HS-5 (cell line): ENCODE data around the gene TRPT1.

Experiments used
- DNase-seq: peaks from one replicate; pipeline ENCODE4 v3.0.0-alpha.2; 2012; ENCODE audit warnings: low read depth

Gene TRPT1

GRCh38 chr11:64245401-64245796, 19.4 kb upstream of the TRPT1 start:
- DNase-seq: no peak

- DNase-seq: no peak
Measured at GRCh38 chr11:64244966-64245365, 19.0 kb upstream of the TRPT1 start.

- no peak for DNase-seq
Measured at GRCh38 chr11:64244107-64244506, 18.1 kb upstream of the TRPT1 start.

- DNase-seq: no peak
Measured at GRCh38 chr11:64243236-64243854, 17.4 kb upstream of the TRPT1 start.

GRCh38 chr11:64241491-64242374, 15.7 kb upstream of the TRPT1 start:
- DNase-seq: peak; percentile 96

GRCh38 chr11:64241241-64241490, 15.2 kb upstream of the TRPT1 start:
- no peak for DNase-seq

- peak; percentile 79 for DNase-seq
Measured at GRCh38 chr11:64240435-64241240, 14.7 kb upstream of the TRPT1 start, which contains the start of gene FKBP2. TSS of gene FKBP2 (plus strand) at chr11:64241095. CDS start at chr11:64242388, 1,293 bp downstream.

- DNase-seq: no peak
Measured at GRCh38 chr11:64239662-64240434, 13.9 kb upstream of the TRPT1 start.

GRCh38 chr11:64238999-64239398, 13.0 kb upstream of the TRPT1 start:
- no peak for DNase-seq

- no peak for DNase-seq
Measured at GRCh38 chr11:64238076-64238475, 12.1 kb upstream of the TRPT1 start.

- no peak for DNase-seq
Measured at GRCh38 chr11:64237484-64237951, 11.5 kb upstream of the TRPT1 start.

- no peak for DNase-seq
Measured at GRCh38 chr11:64235437-64236161, 9.6 kb upstream of the TRPT1 start.

GRCh38 chr11:64234647-64235379, 8.8 kb upstream of the TRPT1 start:
- no peak for DNase-seq

- no peak for DNase-seq
Measured at GRCh38 chr11:64233913-64234586, 8.1 kb upstream of the TRPT1 start, which contains the start of gene VEGFB. TSS of gene VEGFB (plus strand) at chr11:64234584. CDS start at chr11:64234834, 250 bp downstream.

GRCh38 chr11:64232967-64233315, 7.0 kb upstream of the TRPT1 start:
- no peak for DNase-seq

- no peak for DNase-seq
Measured at GRCh38 chr11:64232182-64232966, 6.4 kb upstream of the TRPT1 start.

- no peak for DNase-seq
Measured at GRCh38 chr11:64231546-64231945, 5.6 kb upstream of the TRPT1 start.

- no peak for DNase-seq
Measured at GRCh38 chr11:64230985-64231365, 5.0 kb upstream of the TRPT1 start.
